Measurements from ENCODE around the gene DNAJB12.
A peak's percentile ranks its signal among the peaks of the same experiment; 100 is the strongest.

Gene DNAJB12

GRCh38 chr10:72295330-72295910, 59.3 kb downstream of the DNAJB12 start:
- no peak for DNase-seq (ENCODE audit: low read depth in 2 of 2)

GRCh38 chr10:72292223-72292691, 62.5 kb downstream of the DNAJB12 start:
- DNase-seq (ENCODE audit: low read depth in 2 of 2): peak in 1 of 2 experiments; percentile 61

- DNase-seq (ENCODE audit: low read depth in 2 of 2): no peak
Measured at GRCh38 chr10:72291019-72291532, 63.6 kb downstream of the DNAJB12 start.

GRCh38 chr10:72285972-72286521, 68.7 kb downstream of the DNAJB12 start:
- no peak for DNase-seq (ENCODE audit: low read depth in 2 of 2)

- DNase-seq (ENCODE audit: low read depth in 2 of 2): no peak
Measured at GRCh38 chr10:72283131-72283530, 71.6 kb downstream of the DNAJB12 start.

Measured in stimulated activated CD4-positive, alpha-beta T cell treated with anti-CD3 and anti-CD28 coated beads, Interleukin-12 subunit alpha, Interleukin-12 subunit beta, amount 100 ng/mL, for 24 hours (primary cell).